Neuronal stem cell (in vitro differentiated cells): ENCODE results near the gene C22orf39.

Experiments
- DNase-seq: peaks from one replicate; pipeline ENCODE4 v3.0.0-alpha.2; 2013; ENCODE audit warnings: low spot score
- H2AFZ ChIP-seq: one replicate; pipeline ENCODE4 v1.6.1; 2013; ENCODE audit warnings: mild to moderate bottlenecking, low read length, inconsistent platforms
- H2AK5ac ChIP-seq: 2 replicates; pipeline ENCODE4 v1.6.1; 2013; ENCODE audit warnings: low read depth, mild to moderate bottlenecking, inconsistent platforms, low read length, moderate library complexity, mixed read lengths
- H2BK120ac ChIP-seq: 2 replicates; pipeline ENCODE4 v1.6.1; 2013; ENCODE audit warnings: low read depth, mild to moderate bottlenecking, inconsistent platforms, low read length, moderate library complexity, mixed read lengths
- H2BK12ac ChIP-seq: one replicate; pipeline ENCODE4 v1.6.1; 2013; ENCODE audit warnings: low read length, inconsistent platforms
- H2BK15ac ChIP-seq: 2 replicates; pipeline ENCODE4 v1.6.1; 2013; ENCODE audit warnings: mild to moderate bottlenecking, low read length, inconsistent platforms, mixed read lengths
- H2BK5ac ChIP-seq: one replicate; pipeline ENCODE4 v1.6.1; 2013; ENCODE audit warnings: inconsistent platforms, mild to moderate bottlenecking, low read length, moderate library complexity
- H3K14ac ChIP-seq: one replicate; pipeline ENCODE4 v1.6.1; 2013; ENCODE audit warnings: low read length, inconsistent platforms
- H3K18ac ChIP-seq: 2 replicates; pipeline ENCODE4 v1.6.1; 2013; ENCODE audit warnings: low read length, inconsistent platforms
- H3K23ac ChIP-seq: 2 replicates; pipeline ENCODE4 v1.6.1; 2013; ENCODE audit warnings: low read depth, mild to moderate bottlenecking, mixed read lengths, low read length, inconsistent platforms; ENCODE audit not compliant: poor library complexity
- H3K27ac ChIP-seq: replicated peaks from 3 replicates; pipeline ENCODE4 v1.5.1; 2013; ENCODE audit warnings: low read length, inconsistent platforms
- H3K27me3 ChIP-seq, 3 experiments: 2 replicates each; pipeline ENCODE4 v1.6.1; 2013; ENCODE audit warnings: low read length in 3 of 3, mild to moderate bottlenecking in 2 of 3, inconsistent platforms in 1 of 3, low read depth in 1 of 3, mixed read lengths in 1 of 3, moderate library complexity in 1 of 3; ENCODE audit not compliant: control insufficient read depth in 3 of 3, insufficient read depth in 3 of 3
- H3K36me3 ChIP-seq, 2 donors: replicated peaks in 1 of 2; 2 replicates each; pipeline ENCODE4 v1.6.1; 2013; ENCODE audit warnings: low read length in 2 of 2; ENCODE audit not compliant: control insufficient read depth in 2 of 2, insufficient read depth in 2 of 2
- H3K4ac ChIP-seq: 2 replicates; pipeline ENCODE4 v1.6.1; 2013; ENCODE audit warnings: inconsistent platforms, mild to moderate bottlenecking, low read length, moderate library complexity
- H3K4me1 ChIP-seq, 2 donors: 1 replicate in 1 of 2; 2 replicates in 1 of 2; pipeline ENCODE4 v1.6.1; 2013; ENCODE audit warnings: low read length in 2 of 2, low read depth in 1 of 2; ENCODE audit not compliant: control insufficient read depth in 2 of 2, insufficient read depth in 1 of 2
- H3K4me2 ChIP-seq: one replicate; pipeline ENCODE4 v1.6.1; 2013; ENCODE audit warnings: mild to moderate bottlenecking, low read length, inconsistent platforms; ENCODE audit not compliant: insufficient read depth, poor library complexity, severe bottlenecking
- H3K4me3 ChIP-seq, 2 donors: 2 replicates each; pipeline ENCODE4 v1.5.1; 2013; ENCODE audit warnings: low read length in 2 of 2, mild to moderate bottlenecking in 2 of 2, inconsistent platforms in 1 of 2, moderate library complexity in 1 of 2
- H3K79me1 ChIP-seq: one replicate; pipeline ENCODE4 v1.6.1; 2013; ENCODE audit warnings: low read depth, mild to moderate bottlenecking, inconsistent platforms, low read length, moderate library complexity
- H3K9ac ChIP-seq: one replicate; pipeline ENCODE4 v1.6.1; 2013; ENCODE audit warnings: mild to moderate bottlenecking, low read depth, low read length, inconsistent platforms; ENCODE audit not compliant: poor library complexity
- H3K9me3 ChIP-seq, 2 donors: replicated peaks in 1 of 2; 2 replicates each; pipeline versions ENCODE3 to v1.6.1; 2013; ENCODE audit warnings: low read length in 2 of 2, mild to moderate bottlenecking in 2 of 2, inconsistent platforms in 1 of 2, low read depth in 1 of 2, mixed read lengths in 1 of 2, moderate library complexity in 1 of 2; ENCODE audit not compliant: control insufficient read depth in 2 of 2, insufficient read depth in 1 of 2
- H4K8ac ChIP-seq: one replicate; pipeline ENCODE4 v1.6.1; 2013; ENCODE audit warnings: low read depth, mild to moderate bottlenecking, inconsistent platforms, low read length, moderate library complexity
- H4K91ac ChIP-seq: one replicate; pipeline ENCODE4 v1.6.1; 2013; ENCODE audit warnings: low read length, low read depth, mild to moderate bottlenecking, inconsistent platforms; ENCODE audit not compliant: poor library complexity
- WGBS, 2 donors: extraction: QIAGEN DNeasy Blood & Tissue Kit; methylation state at CpG; one replicate each; pipeline ENCODE4 v1.1.7; 2013; ENCODE audit warnings: missing lambda C conversion rate in 2 of 2, mixed read lengths in 1 of 2; ENCODE audit not compliant: insufficient read length in 2 of 2, insufficient replicate concordance in 1 of 2; ENCODE audit errors: extremely low coverage in 2 of 2; 5-methylcytosine and 5-hydroxymethylcytosine counted together

Gene C22orf39

GRCh38 chr22:19464546-19464945, 17.0 kb upstream of the C22orf39 start:
- peaks cover 44 to 96% of the 10 kb centered on the region in 2 donors for H3K36me3 ChIP-seq
- H3K9me3 ChIP-seq: peaks cover 0 to 3% of the 10 kb centered on the region in 2 donors
- H3K4me1 ChIP-seq: peaks cover 0 to 2% of the 10 kb centered on the region in 2 donors
- no peak overlapping the region for H2AK5ac ChIP-seq
- H2BK12ac ChIP-seq: no peak overlapping the region
- no peak overlapping the region for H2BK15ac ChIP-seq
- no peak for DNase-seq
- H2BK5ac ChIP-seq: no peak overlapping the region
- no peak overlapping the region for H3K18ac ChIP-seq
- no peak overlapping the region for H3K9ac ChIP-seq
- no CpG with 5 or more reads among the region's 1 CpG for WGBS, 2 donors
- peaks cover 2% of the 10 kb centered on the region for H3K79me1 ChIP-seq
- H3K4ac ChIP-seq: no peak overlapping the region
- no peak overlapping the region for H3K4me3 ChIP-seq
- H3K4me2 ChIP-seq: no peak overlapping the region
- H4K91ac ChIP-seq: no peak overlapping the region
- H4K8ac ChIP-seq: no peak overlapping the region
- H2AFZ ChIP-seq: no peak overlapping the region
- no peak overlapping the region for H3K27ac ChIP-seq
- H3K27me3 ChIP-seq: no peaks in the 10 kb centered on the region
- no peak overlapping the region for H3K14ac ChIP-seq
- no peak overlapping the region for H2BK120ac ChIP-seq
- H3K23ac ChIP-seq: no peak overlapping the region

- H4K8ac ChIP-seq: no peak overlapping the region
- H2BK120ac ChIP-seq: no peak overlapping the region
- H2BK12ac ChIP-seq: no peak overlapping the region
- H3K23ac ChIP-seq: no peak overlapping the region
- peak overlapping the region in 1 of 2 donors; percentile 44 for H3K4me3 ChIP-seq
- no peak overlapping the region for H3K27ac ChIP-seq
- peaks cover 0 to 2% of the 10 kb centered on the region in 2 donors for H3K4me1 ChIP-seq
- H2AFZ ChIP-seq: no peak overlapping the region
- no peak overlapping the region for H3K9ac ChIP-seq
- H3K14ac ChIP-seq: no peak overlapping the region
- no peak overlapping the region for H3K4me2 ChIP-seq
- DNase-seq: no peak
- H3K27me3 ChIP-seq: no peaks in the 10 kb centered on the region
- H3K18ac ChIP-seq: no peak overlapping the region
- H3K4ac ChIP-seq: no peak overlapping the region
- no peak overlapping the region for H2AK5ac ChIP-seq
- WGBS, 2 donors: no CpG with 5 or more reads among the region's 7 CpGs
- peaks cover 37 to 93% of the 10 kb centered on the region in 2 donors for H3K36me3 ChIP-seq
- H3K79me1 ChIP-seq: no peaks in the 10 kb centered on the region
- H3K9me3 ChIP-seq: peaks cover 0 to 3% of the 10 kb centered on the region in 2 donors
- H2BK5ac ChIP-seq: no peak overlapping the region
- H2BK15ac ChIP-seq: no peak overlapping the region
- H4K91ac ChIP-seq: no peak overlapping the region
Measured at GRCh38 chr22:19463491-19464469, 16.3 kb upstream of the C22orf39 start.

DNA sequence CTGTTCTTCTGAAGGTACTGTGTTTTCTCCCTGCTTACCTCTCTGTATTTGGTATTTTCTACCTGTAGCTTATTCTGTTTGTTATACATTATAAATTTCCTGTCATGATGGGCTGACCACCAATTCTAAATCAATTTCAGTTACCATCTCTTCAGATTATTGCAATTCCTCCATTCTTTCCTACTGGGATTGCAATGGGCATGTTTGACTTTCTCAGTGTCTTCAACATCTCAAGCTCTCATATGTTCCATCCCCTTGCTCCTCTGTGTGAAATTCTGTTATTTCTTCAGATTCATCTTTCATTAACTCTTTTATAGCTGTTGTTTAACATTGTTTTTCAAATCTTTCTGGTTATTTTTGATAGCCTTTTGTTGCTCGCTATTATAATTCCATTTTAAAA, 15.5 kb upstream of the C22orf39 start:
- Histone ChIP-seq H3K9me3 (peaks cover 0 to 3% of the 10 kb centered on the region in 2 donors), H3K4me1 (peaks cover 0 to 2% of the 10 kb centered on the region in 2 donors), H3K9ac (no peak overlapping the region), H4K8ac (no peak overlapping the region), H3K18ac (no peak overlapping the region), H3K4me2 (no peak overlapping the region), H3K23ac (no peak overlapping the region), H3K4ac (no peak overlapping the region), H3K79me1 (no peaks in the 10 kb centered on the region), H3K27me3 (no peaks in the 10 kb centered on the region), H2BK15ac (no peak overlapping the region), H4K91ac (no peak overlapping the region), H3K4me3 (no peak overlapping the region), H3K14ac (no peak overlapping the region), H3K36me3 (peaks cover 32 to 91% of the 10 kb centered on the region in 2 donors), H2AK5ac (no peak overlapping the region), H2AFZ (no peak overlapping the region), H3K27ac (no peak overlapping the region), H2BK120ac (no peak overlapping the region), H2BK12ac (no peak overlapping the region), H2BK5ac (no peak overlapping the region)
- no peak for DNase-seq
- WGBS, 2 donors: no CpG with 5 or more reads among the region's 1 CpG

- Histone ChIP-seq H2BK15ac (no peak overlapping the region), H3K9me3 (peaks cover 0 to 3% of the 10 kb centered on the region in 2 donors), H3K4me3 (no peak overlapping the region), H3K79me1 (no peaks in the 10 kb centered on the region), H3K18ac (no peak overlapping the region), H2BK120ac (no peak overlapping the region), H3K9ac (no peak overlapping the region), H3K14ac (no peak overlapping the region), H2BK12ac (no peak overlapping the region), H2BK5ac (no peak overlapping the region), H3K23ac (no peak overlapping the region), H2AFZ (no peak overlapping the region), H3K4ac (no peak overlapping the region), H3K27me3 (no peaks in the 10 kb centered on the region), H3K27ac (no peak overlapping the region), H3K4me1 (peaks cover 0 to 2% of the 10 kb centered on the region in 2 donors), H3K36me3 (peaks cover 27 to 91% of the 10 kb centered on the region in 2 donors), H2AK5ac (no peak overlapping the region), H4K91ac (no peak overlapping the region), H3K4me2 (no peak overlapping the region), H4K8ac (no peak overlapping the region)
- WGBS, 2 donors: no CpG with 5 or more reads among the region's 1 CpG
- no peak for DNase-seq
Measured at GRCh38 chr22:19461506-19461905, 14.0 kb upstream of the C22orf39 start.
